KMS-11 (cell line): Measurements from ENCODE around the gene MOSPD2.

Source experiments
- H2AFZ ChIP-seq: fragments of 200-600 bp; sonication (generic); 2 replicates; pipeline ENCODE4 v1.6.1; 2016; ENCODE audit warnings: antibody characterized with exemption, mixed run types, low read depth
- H3K27ac ChIP-seq: fragments of 200-600 bp; sonication (generic); 2 replicates; pipeline ENCODE4 v1.6.1; 2016; ENCODE audit warnings: mild to moderate bottlenecking, mixed run types
- H3K27me3 ChIP-seq: fragments of 200-600 bp; sonication (generic); 2 replicates; pipeline ENCODE4 v1.6.1; 2017; ENCODE audit warnings: mild to moderate bottlenecking, low read depth, mixed run types, moderate library complexity; ENCODE audit not compliant: insufficient read depth
- H3K36me3 ChIP-seq: fragments of 200-600 bp; sonication (generic); 2 replicates; pipeline ENCODE4 v1.6.1; 2017; ENCODE audit warnings: mild to moderate bottlenecking, mixed run types; ENCODE audit not compliant: insufficient read depth
- H3K4me1 ChIP-seq: fragments of 200-600 bp; sonication (generic); 2 replicates; pipeline ENCODE4 v1.6.1; 2016; ENCODE audit warnings: mild to moderate bottlenecking, low read depth, mixed run types; ENCODE audit not compliant: poor library complexity, severe bottlenecking
- H3K4me2 ChIP-seq: fragments of 200-600 bp; sonication (generic); 2 replicates; pipeline ENCODE4 v1.7.0; 2016; ENCODE audit warnings: mild to moderate bottlenecking, mixed run types
- H3K4me3 ChIP-seq: fragments of 200-600 bp; sonication (generic); IDR thresholded peaks from 2 replicates; pipeline ENCODE4 v1.6.1; 2017; ENCODE audit warnings: low read depth, low read length, mixed read lengths; ENCODE audit not compliant: insufficient read depth
- H3K79me2 ChIP-seq: fragments of 200-600 bp; sonication (generic); 2 replicates; pipeline ENCODE4 v1.6.1; 2016; ENCODE audit warnings: low read depth, mixed run types; ENCODE audit not compliant: insufficient read depth
- H3K9ac ChIP-seq: fragments of 200-600 bp; sonication (generic); 2 replicates; pipeline ENCODE4 v1.6.1; 2016; ENCODE audit warnings: mild to moderate bottlenecking, mixed run types
- H4K20me1 ChIP-seq: fragments of 200-600 bp; sonication (generic); 2 replicates; pipeline ENCODE4 v1.6.1; 2016; ENCODE audit warnings: mild to moderate bottlenecking, mixed run types; ENCODE audit not compliant: insufficient read depth
- CTCF ChIP-seq: fragments of 200-600 bp; sonication (generic); conservative IDR thresholded peaks from 2 replicates; pipeline ENCODE4 v1.6.1; 2017; ENCODE audit warnings: low read depth, mild to moderate bottlenecking, antibody characterized with exemption, low read length, moderate library complexity, mixed read lengths

Gene MOSPD2

DNA sequence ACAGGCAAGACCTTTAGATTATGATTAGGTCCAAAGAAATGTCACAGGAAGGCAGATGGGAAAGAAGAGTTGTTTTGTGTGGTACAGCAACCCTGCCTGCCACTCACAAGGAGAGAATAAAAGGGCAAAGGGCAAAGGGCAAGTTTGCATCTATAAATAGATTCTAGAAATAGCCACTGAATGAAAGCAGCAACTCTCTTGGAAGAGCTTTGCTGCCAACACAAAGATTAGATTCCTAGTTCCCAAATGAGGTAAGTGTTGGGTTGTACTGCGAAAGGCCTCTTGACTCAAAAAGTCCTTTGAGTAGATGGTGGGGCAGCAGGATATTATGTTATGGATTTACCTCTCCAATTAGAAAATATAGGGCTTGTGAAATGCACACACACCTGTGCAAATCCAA lies 61.2 kb downstream of the MOSPD2 start:
- no peaks in the 10 kb centered on the region for H3K4me1 ChIP-seq
- H3K36me3 ChIP-seq: no peaks in the 10 kb centered on the region
- H3K27ac ChIP-seq: no peak overlapping the region
- H2AFZ ChIP-seq: no peak overlapping the region
- no peak overlapping the region for H3K4me2 ChIP-seq
- no peaks in the 10 kb centered on the region for H4K20me1 ChIP-seq
- H3K4me3 ChIP-seq: no peak overlapping the region
- H3K27me3 ChIP-seq: no peaks in the 10 kb centered on the region
- no peak overlapping the region for H3K9ac ChIP-seq
- TF ChIP-seq CTCF: no peak
- H3K79me2 ChIP-seq: no peaks in the 10 kb centered on the region

DNA sequence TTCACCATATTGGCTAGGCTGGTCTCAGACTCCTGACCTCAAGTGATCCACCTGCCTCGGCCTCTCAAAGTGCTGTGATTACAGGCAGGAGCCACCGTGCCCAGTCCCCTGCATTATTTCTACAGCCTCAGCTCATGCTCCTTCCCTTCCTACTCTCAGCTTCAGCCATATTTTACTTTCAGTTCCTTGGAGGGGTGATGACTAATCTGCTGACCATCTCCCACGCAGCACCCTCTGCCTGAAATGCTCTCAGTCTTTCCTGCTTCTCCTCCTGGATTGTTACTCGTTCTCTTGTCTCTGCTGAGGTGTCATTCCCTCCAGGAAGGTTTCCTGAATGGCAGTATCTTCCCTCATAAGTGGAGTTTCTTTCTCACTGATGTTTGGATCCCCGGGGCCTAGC lies 63.3 kb downstream of the MOSPD2 start:
- Histone ChIP-seq H3K27me3 (no peaks in the 10 kb centered on the region), H3K9ac (no peak overlapping the region), H3K36me3 (no peaks in the 10 kb centered on the region), H3K79me2 (no peaks in the 10 kb centered on the region), H3K27ac (no peak overlapping the region), H2AFZ (no peak overlapping the region), H3K4me3 (no peak overlapping the region), H3K4me1 (no peaks in the 10 kb centered on the region), H3K4me2 (no peak overlapping the region), H4K20me1 (no peaks in the 10 kb centered on the region)
- no peak for TF ChIP-seq CTCF

- Histone ChIP-seq H3K4me2 (no peak overlapping the region), H3K79me2 (no peaks in the 10 kb centered on the region), H3K27ac (no peak overlapping the region), H2AFZ (no peak overlapping the region), H3K36me3 (no peaks in the 10 kb centered on the region), H3K4me1 (no peaks in the 10 kb centered on the region), H3K4me3 (no peak overlapping the region), H3K9ac (no peak overlapping the region), H4K20me1 (no peaks in the 10 kb centered on the region), H3K27me3 (no peaks in the 10 kb centered on the region)
- no peak for TF ChIP-seq CTCF
Observed at GRCh38 chrX:14939644-14940043, 66.4 kb downstream of the MOSPD2 start.

DNA sequence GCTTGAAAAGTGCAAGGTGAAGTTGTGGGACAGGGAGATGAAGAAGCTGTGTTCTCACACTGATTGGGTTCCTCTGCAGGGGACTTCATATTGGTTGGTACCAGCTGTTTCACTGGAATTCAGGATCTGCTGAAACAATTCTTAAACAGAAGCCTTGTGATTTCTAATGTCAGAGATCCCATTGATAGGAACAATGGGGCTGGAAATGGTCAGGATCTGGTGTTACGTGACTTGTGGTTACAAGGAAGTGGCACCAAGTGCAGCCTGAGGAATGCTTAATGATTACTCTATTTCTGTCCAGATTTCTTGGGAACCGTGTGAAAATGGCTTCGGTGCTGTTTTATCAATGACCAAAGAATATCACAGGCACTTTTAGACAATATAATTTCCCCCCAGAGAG lies 68.1 kb downstream of the MOSPD2 start:
- Histone ChIP-seq H3K9ac (no peak overlapping the region), H4K20me1 (no peaks in the 10 kb centered on the region), H3K79me2 (no peaks in the 10 kb centered on the region), H3K4me3 (no peak overlapping the region), H3K27ac (no peak overlapping the region), H3K36me3 (no peaks in the 10 kb centered on the region), H3K4me2 (no peak overlapping the region), H3K27me3 (no peaks in the 10 kb centered on the region), H3K4me1 (no peaks in the 10 kb centered on the region), H2AFZ (no peak overlapping the region)
- TF ChIP-seq CTCF: no peak

GRCh38 chrX:14942341-14942740 lies 69.1 kb downstream of the MOSPD2 start:
- H3K9ac ChIP-seq: no peak overlapping the region
- no peak overlapping the region for H3K4me3 ChIP-seq
- no peaks in the 10 kb centered on the region for H3K27me3 ChIP-seq
- no peaks in the 10 kb centered on the region for H3K79me2 ChIP-seq
- no peak for TF ChIP-seq CTCF
- H2AFZ ChIP-seq: no peak overlapping the region
- no peaks in the 10 kb centered on the region for H3K36me3 ChIP-seq
- H4K20me1 ChIP-seq: no peaks in the 10 kb centered on the region
- no peak overlapping the region for H3K27ac ChIP-seq
- no peaks in the 10 kb centered on the region for H3K4me1 ChIP-seq
- no peak overlapping the region for H3K4me2 ChIP-seq
